ENCODE results near the gene NIPSNAP3A.

The NIPSNAP3A gene

GRCh38 chr9:104774831-104775573, 27.5 kb downstream of the NIPSNAP3A start:
- no peak for DNase-seq (ENCODE audit: low spot score)

DNA sequence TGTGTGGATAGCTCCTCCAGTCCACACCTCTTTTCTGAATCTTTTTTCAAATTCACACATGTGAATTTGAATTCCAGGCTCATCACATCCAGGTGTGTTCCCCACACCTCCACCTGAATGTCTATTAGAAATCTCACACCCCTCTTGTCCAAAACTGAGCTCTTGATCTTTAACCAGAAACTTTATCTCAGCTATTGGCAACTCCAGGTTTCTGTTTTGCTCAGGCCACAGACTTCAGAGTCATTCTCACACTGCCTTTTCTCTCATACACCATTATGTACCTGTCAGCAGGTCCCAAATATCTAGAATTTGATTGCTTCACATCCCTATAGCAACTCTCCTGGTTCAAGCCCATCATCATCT, 28.1 kb downstream of the NIPSNAP3A start:
- no peak for DNase-seq (ENCODE audit: low spot score)

GRCh38 chr9:104775976-104776375, 28.5 kb downstream of the NIPSNAP3A start:
- no peak for DNase-seq (ENCODE audit: low spot score)

- DNase-seq (ENCODE audit: low spot score), result no peak
These were observed 29.3 kb downstream of the NIPSNAP3A start for GRCh38 chr9:104776797-104777196.

- no peak for DNase-seq (ENCODE audit: low spot score)
These were observed 31.3 kb downstream of the NIPSNAP3A start for GRCh38 chr9:104778802-104779201.

DNA sequence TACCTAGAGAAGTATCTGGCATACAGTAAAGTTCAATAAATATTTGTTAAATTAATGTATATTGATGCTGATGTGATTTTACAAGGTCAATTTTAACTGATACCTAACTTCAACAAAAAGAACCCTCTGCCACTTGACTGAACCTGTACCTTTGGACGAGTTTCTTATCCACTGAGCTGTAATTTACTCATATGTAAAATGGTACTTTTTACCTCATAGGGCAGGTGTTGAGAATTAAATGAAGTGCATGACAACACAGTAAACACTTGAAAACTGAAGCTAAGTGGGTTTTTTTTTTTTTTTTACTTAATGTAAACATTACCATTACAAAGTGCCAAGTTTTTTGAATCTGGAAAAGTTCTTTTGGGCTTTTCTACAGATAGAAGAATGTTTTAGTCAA, 31.9 kb downstream of the NIPSNAP3A start:
- DNase-seq (ENCODE audit: low spot score), result no peak

DNA sequence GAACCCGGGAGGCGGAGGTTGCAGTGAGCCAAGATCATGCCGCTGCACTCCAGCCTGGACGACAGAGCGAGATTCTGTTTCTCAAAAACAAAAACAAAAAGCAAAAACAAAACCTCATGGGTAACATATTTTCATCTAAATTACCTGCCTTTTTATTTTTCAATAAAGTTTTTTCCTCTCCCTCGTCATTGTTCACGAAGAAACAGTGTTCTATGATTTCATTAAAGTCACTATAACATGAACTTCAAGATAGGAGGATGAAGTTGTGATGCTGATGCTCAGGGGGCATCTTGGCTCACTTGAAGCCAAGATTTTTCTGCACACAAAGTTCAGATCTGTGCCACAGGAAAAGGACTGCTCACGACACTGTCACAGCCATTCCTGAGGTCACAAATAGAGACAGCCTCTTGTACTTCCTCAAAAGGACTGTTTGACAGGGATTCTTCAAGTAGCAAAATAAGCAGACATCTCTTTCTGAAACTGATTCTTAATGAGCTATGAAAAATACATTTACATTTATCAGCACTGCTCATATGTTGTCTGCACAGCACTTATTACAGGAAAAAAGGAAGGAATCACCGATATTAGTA, 32.6 kb downstream of the NIPSNAP3A start:
- no peak for DNase-seq (ENCODE audit: low spot score)

- DNase-seq (ENCODE audit: low spot score), result peak; percentile 6
These were observed 33.4 kb downstream of the NIPSNAP3A start for GRCh38 chr9:104780796-104781395.

DNA sequence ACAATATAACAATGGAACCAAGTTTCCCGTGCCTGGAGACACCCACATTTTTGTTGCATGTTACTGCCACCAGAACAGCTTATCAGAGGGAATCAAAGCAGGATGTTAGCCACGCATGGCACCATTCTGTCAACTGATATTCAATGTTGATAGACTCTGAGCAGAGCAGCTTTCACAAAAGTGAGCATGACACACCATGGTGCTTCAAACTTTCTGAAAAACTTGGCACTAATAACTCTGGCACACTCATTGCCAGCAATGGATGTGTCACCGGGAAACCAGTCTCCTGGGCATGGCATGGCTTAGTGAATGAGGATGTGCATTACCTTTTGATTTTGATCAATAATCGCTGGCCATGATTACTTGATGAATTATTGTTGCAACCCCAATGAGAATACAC, 36.1 kb downstream of the NIPSNAP3A start:
- no peak for DNase-seq (ENCODE audit: low spot score)

- DNase-seq (ENCODE audit: low spot score), result no peak
These were observed 36.6 kb downstream of the NIPSNAP3A start for GRCh38 chr9:104784098-104784497.

GRCh38 chr9:104786293-104786692, 38.8 kb downstream of the NIPSNAP3A start:
- DNase-seq (ENCODE audit: low spot score), result no peak

DNA sequence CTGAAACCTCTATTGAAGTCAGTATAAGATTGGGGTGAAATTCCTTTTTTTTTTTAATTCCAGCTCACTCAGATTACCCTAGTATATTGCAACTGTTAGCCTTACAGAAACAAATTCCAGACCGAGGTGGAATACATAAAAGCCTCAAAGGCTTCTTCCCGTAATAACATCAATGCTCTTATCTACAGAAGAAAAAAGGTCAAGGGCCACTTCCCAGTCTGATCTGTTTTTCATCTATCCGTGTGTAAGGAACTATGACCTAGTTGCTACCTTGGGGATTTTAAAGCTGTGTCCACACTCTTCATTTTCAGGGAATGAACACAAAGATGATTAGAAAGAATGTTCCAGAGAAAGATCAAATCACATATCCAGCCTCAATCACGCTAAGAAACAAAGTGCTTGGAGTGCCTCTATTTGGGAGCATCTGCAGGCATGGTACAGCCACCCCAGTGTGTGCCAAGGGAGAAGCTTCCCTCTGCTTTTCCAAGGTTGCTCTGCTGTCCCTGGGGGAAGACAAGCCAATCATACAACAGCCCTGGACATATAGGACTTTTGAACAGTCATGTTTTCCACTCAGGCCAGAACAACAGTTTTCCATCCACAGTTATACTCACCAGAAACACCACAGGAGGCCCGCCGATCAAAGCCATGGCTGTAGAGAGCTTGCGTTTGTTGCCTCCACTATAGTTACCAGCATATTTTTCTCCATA, 40.0 kb downstream of the NIPSNAP3A start:
- DNase-seq (ENCODE audit: low spot score), result no peak

DNA sequence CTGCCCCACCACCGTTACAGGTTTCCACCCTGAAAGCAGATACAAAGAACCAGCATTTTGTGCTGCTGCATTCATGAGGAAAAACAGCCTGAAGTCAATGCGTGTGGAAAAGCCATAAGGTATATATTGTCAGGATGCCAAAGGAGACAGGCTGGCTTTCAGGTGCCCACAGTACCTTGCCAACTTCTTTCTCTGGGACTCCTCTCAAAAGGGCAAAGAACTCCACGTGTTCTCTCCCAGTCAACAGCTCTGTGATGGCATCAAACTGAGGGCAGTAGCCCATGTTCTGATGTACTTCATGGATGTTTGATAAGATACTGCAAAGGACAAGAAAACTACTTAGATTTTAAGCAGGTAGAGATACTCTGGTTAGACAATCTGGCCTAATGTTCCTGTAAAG, 40.8 kb downstream of the NIPSNAP3A start:
- DNase-seq (ENCODE audit: low spot score), result no peak

GRCh38 chr9:104794070-104794469, 46.6 kb downstream of the NIPSNAP3A start:
- DNase-seq (ENCODE audit: low spot score), result no peak

GRCh38 chr9:104795082-104795481, 47.6 kb downstream of the NIPSNAP3A start:
- DNase-seq (ENCODE audit: low spot score), result no peak

GRCh38 chr9:104795857-104796256, 48.4 kb downstream of the NIPSNAP3A start:
- no peak for DNase-seq (ENCODE audit: low spot score)

- DNase-seq (ENCODE audit: low spot score), result no peak
These were observed 50.9 kb downstream of the NIPSNAP3A start for GRCh38 chr9:104798209-104798995.

- no peak for DNase-seq (ENCODE audit: low spot score)
These were observed 52.7 kb downstream of the NIPSNAP3A start for GRCh38 chr9:104800068-104800785.

DNA sequence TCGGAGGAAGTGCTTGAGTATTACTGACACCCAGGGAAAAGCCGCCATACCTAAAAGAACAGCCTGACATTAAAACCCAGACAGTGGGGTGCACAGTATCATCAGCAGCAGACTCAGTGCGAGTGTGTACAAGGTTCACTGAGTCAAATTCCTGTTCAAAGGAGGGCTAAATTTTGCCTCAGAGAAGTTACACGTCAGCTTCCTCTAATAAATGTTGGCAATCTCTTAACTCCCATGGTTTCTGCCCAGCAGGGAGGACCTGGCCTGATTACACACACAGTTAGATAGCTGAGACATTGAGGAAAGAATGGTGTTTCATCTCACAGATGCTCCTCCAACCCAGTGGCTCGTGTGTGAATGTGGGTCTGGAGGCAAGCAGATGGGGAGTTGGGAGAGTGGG, 54.6 kb downstream of the NIPSNAP3A start:
- DNase-seq (ENCODE audit: low spot score), result no peak

- no peak for DNase-seq (ENCODE audit: low spot score)
These were observed 55.4 kb downstream of the NIPSNAP3A start for GRCh38 chr9:104802906-104803305.

- no peak for DNase-seq (ENCODE audit: low spot score)
These were observed 58.0 kb downstream of the NIPSNAP3A start for GRCh38 chr9:104805441-104805840.
